GM12878 (cell line): ENCODE measurements around the gene IMPG2.

Source experiments
- EZH2 ChIP-seq: IDR thresholded peaks from 2 replicates; pipeline ENCODE4 v1.6.1; 2012; ENCODE audit warnings: low read depth, mild to moderate bottlenecking, control low read depth, inconsistent platforms, low read length, borderline replicate concordance; ENCODE audit not compliant: control insufficient read depth
- JUND ChIP-seq: IDR thresholded peaks from 2 replicates; pipeline ENCODE4 v1.6.1; 2012; ENCODE audit warnings: low read depth, mild to moderate bottlenecking, low read length, improper control_type of control experiment, moderate library complexity
- NR2C2 ChIP-seq: IDR thresholded peaks from 2 replicates; pipeline ENCODE4 v1.6.1; 2011; ENCODE audit warnings: borderline replicate concordance, low read depth; ENCODE audit not compliant: control insufficient read depth, insufficient read length
- POLR2A ChIP-seq: IDR thresholded peaks from 2 replicates; pipeline ENCODE4 v1.6.1; 2011; ENCODE audit warnings: low read depth, mild to moderate bottlenecking, low read length
- POLR2AphosphoS2 ChIP-seq: IDR thresholded peaks from 2 replicates; pipeline ENCODE4 v1.6.1; 2011; ENCODE audit warnings: low read depth, mild to moderate bottlenecking, low read length, improper control_type of control experiment, moderate library complexity
- SMAD1 ChIP-seq: fragments of 450-650 bp; IDR thresholded peaks from 2 replicates; pipeline ENCODE4 v1.6.1; 2018; ENCODE audit warnings: mild to moderate bottlenecking, low read depth; ENCODE audit not compliant: partially characterized antibody
- TCF12 ChIP-seq: IDR thresholded peaks from 2 replicates; pipeline ENCODE4 v1.6.1; 2011; ENCODE audit warnings: low read depth, mild to moderate bottlenecking, low read length
- TF ChIP-seq, protein P1 (sequence below), 3 experiments: IDR thresholded peaks in 2 of 3; conservative IDR thresholded peaks in 1 of 3; 2 replicates each; pipeline ENCODE4 v1.5.1; 2011; ENCODE audit warnings: low read depth in 3 of 3, low read length in 3 of 3, mild to moderate bottlenecking in 3 of 3, control low read depth in 2 of 3, moderate library complexity in 2 of 3, inconsistent platforms in 1 of 3, mixed read lengths in 1 of 3; ENCODE audit not compliant: control insufficient read depth in 2 of 3, insufficient read depth in 1 of 3; ENCODE audit errors: extremely low read depth in 1 of 3

DNA sequence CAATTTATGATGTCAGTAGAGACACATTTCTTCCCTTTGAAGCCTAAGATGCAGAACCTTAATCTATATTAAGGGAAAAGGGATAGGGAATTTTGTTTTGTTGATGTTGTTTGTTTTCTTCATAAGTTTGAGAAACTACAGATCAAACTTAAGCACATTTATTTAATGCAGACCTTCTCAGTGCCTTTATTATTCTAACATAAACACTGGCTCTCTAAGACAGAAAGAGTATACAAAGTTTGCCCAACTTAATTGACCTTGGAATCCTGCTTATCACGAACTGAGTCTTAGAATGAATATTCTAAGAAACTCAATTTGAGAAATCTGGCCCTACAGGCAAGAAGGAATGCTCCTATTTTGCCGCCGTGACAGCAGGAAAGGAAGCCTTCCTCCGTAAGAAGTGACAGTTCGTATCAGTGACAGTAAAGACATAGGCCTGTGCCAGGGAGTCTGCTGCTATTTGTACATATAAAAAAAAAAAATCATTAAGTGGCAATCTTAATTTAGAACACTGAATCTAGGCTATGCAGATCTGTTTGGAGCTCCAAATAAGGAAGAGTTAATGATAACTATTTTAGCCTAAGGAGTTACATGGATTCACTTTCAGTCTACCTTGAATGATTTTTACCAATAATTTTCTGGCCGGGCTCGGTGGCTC, 8.8 kb upstream of the IMPG2 start:
- TF ChIP-seq JUND (no peak), SMAD1 (no peak), NR2C2 (no peak), EZH2 (no peak), POLR2A (no peak), TCF12 (no peak), POLR2AphosphoS2 (no peak)
- TF ChIP-seq, protein P1, sequence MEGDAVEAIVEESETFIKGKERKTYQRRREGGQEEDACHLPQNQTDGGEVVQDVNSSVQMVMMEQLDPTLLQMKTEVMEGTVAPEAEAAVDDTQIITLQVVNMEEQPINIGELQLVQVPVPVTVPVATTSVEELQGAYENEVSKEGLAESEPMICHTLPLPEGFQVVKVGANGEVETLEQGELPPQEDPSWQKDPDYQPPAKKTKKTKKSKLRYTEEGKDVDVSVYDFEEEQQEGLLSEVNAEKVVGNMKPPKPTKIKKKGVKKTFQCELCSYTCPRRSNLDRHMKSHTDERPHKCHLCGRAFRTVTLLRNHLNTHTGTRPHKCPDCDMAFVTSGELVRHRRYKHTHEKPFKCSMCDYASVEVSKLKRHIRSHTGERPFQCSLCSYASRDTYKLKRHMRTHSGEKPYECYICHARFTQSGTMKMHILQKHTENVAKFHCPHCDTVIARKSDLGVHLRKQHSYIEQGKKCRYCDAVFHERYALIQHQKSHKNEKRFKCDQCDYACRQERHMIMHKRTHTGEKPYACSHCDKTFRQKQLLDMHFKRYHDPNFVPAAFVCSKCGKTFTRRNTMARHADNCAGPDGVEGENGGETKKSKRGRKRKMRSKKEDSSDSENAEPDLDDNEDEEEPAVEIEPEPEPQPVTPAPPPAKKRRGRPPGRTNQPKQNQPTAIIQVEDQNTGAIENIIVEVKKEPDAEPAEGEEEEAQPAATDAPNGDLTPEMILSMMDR (IDR thresholded peaks at IDR 0.05 in 2 of 3, conservative IDR thresholded peaks at IDR 0.05 in 1 of 3; ENCODE audit: control insufficient read depth in 2 of 3, extremely low read depth in 1 of 3, insufficient read depth in 1 of 3, low read depth in 3 of 3, low read length in 3 of 3), result no peak
